ENCODE results near the gene SLF2. TPM values are rescaled to one million over a fixed set of nuclear protein-coding genes. Genes with fewer than 3 reads are reported as not detected.

The SLF2 gene
- total RNA-seq, 2 experiments from 2014 or later: 39.1 to 41.3 TPM

DNA sequence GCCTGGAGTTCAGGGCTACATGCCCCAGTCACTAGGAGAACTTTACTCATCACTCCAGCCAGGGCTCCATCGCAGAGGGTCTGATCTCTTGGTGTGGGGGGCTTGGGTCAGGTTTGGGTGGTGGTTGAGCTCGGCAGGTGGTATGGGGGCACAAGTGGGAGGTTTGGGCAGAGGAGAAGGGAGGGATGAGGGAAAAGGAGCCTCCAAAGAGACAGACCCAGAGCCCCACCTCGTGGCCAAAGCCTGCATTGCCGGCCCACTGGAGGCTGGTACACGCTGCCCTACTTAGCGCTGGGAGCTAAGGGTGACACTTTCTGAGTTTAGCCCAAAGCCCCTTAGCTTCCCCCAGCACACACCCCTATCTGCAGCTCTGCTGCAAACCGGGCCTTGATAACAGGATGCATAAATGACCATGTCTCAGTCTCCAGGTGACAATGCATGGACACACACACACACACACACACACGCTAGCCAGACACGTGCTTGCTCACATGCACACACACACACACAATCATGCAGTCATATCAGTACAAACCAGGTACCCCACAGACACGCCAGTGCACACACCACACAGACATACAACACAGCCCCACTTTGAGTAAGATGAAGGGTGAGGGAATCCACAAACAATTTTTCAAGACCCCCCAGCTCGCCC is 101.6 kb downstream of the SLF2 start:
- H3K27me3 Mint-ChIP-seq: peaks cover 30% of the 10 kb centered on the region
- H3K27ac Mint-ChIP-seq: no peak overlapping the region
- H3K4me3 Mint-ChIP-seq: no peak overlapping the region
- H3K36me3 Mint-ChIP-seq (ENCODE audit: low read depth): no peaks in the 10 kb centered on the region
- ChIA-PET CTCF (interaction anchor here (0.8 to 6.9 kb wide), 16 partner anchors 10 to 104 kb away, joined by 3 to 111 read pairs (median 4); partner anchors contain the start of genes LZTS2, MRPL43, PDZD7 and SFXN3), POLR2A (no interaction called here)
- no peaks in the 10 kb centered on the region for H3K9me3 Mint-ChIP-seq
- DNase-seq: peak; percentile 77
- peaks cover 21% of the 10 kb centered on the region for H3K4me1 Mint-ChIP-seq

Small RNA genes within 50 kb of the gene (microRNA-seq; reads per million reads assigned to microRNA genes)
- gene MIR608 (ENCODE audit: borderline microRNAs expressed, borderline replicate concordance): not detected

Other genes with a start within 250 kb of the SLF2 start
- gene PAX2, start 167.4 kb upstream of the SLF2 start, total RNA-seq: not detected
- gene SEMA4G, start 56.5 kb downstream of the SLF2 start, total RNA-seq: 1 to 10 TPM; 1.1 to 1.6 TPM
- 10 to 100 TPM; 55.9 to 57.0 TPM for gene MRPL43, start 74.5 kb downstream of the SLF2 start, total RNA-seq
- gene TWNK, start 74.6 kb downstream of the SLF2 start, total RNA-seq: 10 to 100 TPM in 1 of 2 experiments, 1 to 10 TPM in 1; 9.9 to 11.6 TPM
- 10 to 100 TPM; 17.5 to 18.8 TPM for gene LZTS2, start 86.8 kb downstream of the SLF2 start, total RNA-seq
- gene PDZD7, start 118.2 kb downstream of the SLF2 start, total RNA-seq: under 1 TPM; 0.65 to 0.74 TPM
- 10 to 100 TPM; 39.5 to 43.5 TPM for gene SFXN3, start 118.3 kb downstream of the SLF2 start, total RNA-seq
- under 1 TPM; 0.27 to 0.55 TPM for gene KAZALD1, start 149.0 kb downstream of the SLF2 start, total RNA-seq
- gene TLX1, start 218.3 kb downstream of the SLF2 start, total RNA-seq: not detected

All from activated CD4-positive, alpha-beta T cell treated with anti-CD3 and anti-CD28 coated beads, Interleukin-2, amount 10 ng/mL, durations not matched to agents 7 days and 5 days (primary cell).